GM19238 (cell line): ENCODE measurements around the gene ACBD5.

Experiments
- DNase-seq: peaks from one replicate; pipeline ENCODE4 v3.0.0; 2011; ENCODE audit warnings: low spot score; ENCODE audit not compliant: insufficient read length

The ACBD5 gene

GRCh38 chr10:27152687-27153086 is 87.9 kb downstream of the ACBD5 start:
- DNase-seq = no peak

DNA sequence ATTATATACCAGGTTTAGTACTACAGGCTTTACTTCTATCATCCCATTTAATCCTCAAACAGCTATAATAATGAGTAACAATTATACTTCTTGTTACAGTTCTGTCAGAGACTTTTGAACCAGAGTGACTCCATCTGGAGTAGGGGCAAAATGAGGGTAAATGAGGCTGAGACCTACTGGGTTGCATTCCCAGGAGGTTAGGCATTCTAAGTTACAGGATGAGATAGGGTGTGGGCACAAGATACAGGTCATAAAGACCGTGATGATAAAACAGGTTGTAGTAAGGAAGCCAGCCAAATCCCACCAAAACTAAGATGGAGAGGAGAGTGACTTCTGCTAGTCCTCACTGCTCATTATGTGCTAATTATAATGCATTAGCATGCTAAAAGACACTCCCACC is 90.3 kb downstream of the ACBD5 start:
- no peak for DNase-seq

DNA sequence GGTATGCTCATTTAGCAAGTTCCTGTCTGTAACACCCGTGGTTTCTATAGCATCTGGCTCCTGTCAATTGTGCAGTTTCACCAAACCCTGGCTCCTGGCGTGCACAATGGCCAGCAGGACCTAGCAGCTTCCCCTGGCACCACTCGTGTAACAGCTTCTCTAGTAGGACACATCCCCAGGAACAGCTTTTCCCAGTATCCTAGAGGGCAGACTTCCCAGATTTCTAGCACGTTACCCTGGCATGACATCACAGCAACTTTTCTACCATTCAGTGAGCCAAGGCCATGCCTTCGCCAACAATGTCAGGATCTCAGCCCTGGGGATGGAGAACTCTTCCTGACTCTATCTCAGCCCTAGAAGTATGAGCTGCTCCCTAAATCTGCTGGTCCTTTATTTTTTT is 92.9 kb downstream of the ACBD5 start:
- no peak for DNase-seq

- DNase-seq = no peak
Measured at GRCh38 chr10:27145937-27146336, 94.7 kb downstream of the ACBD5 start.
